GM21360 (cell line): ENCODE results near the gene ZFP64.
"Not testable (repeated sequence)": the region's sequence is repeated elsewhere in the genome, so short reads cannot be mapped to it uniquely, and the experiment has no call there.

Experiments
- ATAC-seq: cut with Tn5 transposase; IDR thresholded peaks from one replicate; pipeline ENCODE4 v1.9.1; 2021; ENCODE audit warnings: mild to moderate bottlenecking, moderate library complexity; ENCODE audit not compliant: unreplicated experiment

The ZFP64 gene

DNA sequence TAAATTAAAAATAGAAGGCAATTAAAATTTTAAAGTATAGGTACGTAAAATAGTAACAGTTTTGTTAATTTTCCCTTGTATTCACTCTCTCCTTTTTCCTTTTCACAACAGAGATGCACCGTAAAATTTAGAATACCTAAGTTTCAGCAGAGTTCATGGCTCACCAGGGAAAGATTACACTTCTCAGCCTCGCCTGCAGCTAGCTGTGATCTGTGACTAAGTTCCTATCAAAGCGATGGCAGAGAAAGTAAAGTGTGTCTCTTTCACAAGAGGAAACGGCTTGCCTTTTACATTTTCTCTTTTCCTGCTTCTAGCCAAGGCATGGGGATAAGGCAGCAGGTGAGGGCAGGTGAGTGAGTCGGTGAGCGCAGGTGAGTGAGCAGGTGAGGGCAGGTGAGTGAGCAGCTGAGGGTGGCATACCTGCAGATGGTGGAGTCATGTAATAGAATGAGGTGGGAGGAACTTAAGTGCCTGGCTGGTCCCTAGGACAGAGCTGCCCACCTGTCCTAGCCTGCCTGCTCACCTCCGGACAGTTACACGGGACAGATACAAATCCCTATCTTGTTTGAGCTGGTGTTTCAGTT lies 30.9 kb downstream of the ZFP64 start:
- ATAC-seq, result no peak

DNA sequence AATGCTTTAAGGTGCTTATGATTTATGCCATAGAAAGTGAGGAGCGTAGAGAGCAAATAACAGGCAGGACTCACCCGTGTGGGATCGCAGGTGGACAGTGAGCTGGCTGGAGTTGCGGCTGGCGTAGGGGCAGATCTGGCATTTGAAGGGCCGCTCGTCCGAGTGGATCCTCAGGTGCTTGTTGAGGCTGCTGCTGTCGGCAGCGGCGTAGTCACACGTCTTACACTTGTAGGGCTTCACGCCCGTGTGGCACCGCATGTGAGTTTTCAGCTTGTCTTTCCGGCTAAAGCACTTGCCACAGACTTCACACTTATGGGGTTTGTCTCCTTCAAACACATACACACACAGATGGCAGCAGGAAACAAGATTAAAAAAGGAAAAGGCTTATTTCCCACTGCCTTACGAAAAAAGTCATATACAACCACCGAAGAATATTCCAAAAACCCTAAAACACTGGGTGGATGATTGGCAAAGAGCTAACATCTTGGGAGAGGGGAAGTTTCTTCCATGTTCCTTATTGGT lies 31.5 kb downstream of the ZFP64 start:
- ATAC-seq, result no peak

DNA sequence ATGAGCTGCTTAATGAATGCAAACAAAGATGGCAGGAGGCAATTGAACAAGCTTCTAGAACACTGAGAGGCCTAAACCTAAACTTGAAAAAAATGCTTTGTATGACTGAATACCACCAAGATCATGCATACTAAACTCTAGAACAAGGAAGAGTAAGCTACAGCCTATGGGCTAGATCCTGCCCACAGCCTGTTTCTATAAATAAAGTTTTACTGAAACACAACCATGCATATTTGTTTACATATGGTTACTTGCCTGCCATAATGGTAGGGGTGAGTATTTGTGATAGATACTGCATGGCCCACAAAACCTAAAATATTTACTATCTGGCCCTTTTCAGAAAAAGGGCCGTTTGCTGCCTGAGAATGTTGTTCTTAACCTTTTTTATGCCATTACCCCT lies 37.0 kb downstream of the ZFP64 start:
- no peak for ATAC-seq

DNA sequence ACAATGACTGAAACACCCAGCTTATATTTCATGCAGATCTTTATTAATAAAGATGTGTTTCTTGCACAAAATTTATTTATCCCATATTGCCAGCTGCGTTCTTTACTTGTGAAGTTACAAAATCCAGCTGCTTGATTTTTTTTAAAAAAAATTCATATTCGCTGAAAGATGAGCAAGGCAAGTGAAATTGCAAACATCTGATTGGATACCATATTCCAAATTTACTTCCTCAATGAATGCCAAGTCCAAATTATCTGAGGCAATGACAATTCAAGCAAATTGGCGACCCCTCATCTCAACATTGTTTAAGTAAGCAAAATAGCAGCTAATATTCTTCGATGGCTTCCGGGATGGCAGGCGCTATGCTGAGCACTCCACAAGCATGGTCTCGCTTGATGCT lies 37.7 kb downstream of the ZFP64 start:
- ATAC-seq, result no peak

DNA sequence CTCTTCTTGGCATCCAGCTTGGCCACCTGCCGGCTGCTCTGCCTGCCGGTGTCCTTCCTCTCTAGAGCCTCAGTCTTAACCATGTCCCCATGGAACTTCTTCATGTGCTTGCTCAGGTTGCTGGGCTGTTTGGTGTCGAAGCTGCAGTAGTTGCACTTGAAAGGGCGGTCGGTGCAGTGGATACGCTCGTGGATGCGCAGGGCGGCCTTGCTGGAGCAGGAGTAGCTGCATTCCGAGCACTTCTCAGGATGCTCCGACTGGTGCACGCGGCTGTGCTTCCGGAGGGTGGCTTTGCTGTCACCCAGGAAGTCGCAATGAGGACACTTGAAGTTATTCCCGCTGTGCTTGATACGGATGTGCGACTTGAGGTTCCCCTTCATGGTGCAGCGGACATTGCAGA lies 38.7 kb downstream of the ZFP64 start:
- ATAC-seq, result no peak

DNA sequence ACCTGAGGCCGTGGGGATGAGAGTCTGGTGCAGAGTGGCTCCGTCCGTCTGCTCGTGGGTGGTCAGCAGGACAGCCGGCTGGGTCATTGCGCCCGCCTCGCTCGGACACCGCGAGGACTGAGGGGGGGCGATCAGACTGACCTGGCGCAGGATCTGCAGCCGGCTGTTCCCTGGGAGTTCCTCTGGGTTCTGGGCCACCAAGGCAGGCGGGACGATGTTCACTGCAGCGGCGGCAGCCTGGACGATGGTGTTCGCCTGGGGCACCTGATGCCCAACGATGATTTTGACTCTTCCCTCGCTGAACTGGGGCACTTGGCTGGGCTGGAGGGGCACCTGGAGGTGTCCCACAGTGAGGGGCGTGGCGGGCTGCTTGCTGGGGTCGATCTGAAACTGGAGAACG lies 39.2 kb downstream of the ZFP64 start:
- no peak for ATAC-seq

DNA sequence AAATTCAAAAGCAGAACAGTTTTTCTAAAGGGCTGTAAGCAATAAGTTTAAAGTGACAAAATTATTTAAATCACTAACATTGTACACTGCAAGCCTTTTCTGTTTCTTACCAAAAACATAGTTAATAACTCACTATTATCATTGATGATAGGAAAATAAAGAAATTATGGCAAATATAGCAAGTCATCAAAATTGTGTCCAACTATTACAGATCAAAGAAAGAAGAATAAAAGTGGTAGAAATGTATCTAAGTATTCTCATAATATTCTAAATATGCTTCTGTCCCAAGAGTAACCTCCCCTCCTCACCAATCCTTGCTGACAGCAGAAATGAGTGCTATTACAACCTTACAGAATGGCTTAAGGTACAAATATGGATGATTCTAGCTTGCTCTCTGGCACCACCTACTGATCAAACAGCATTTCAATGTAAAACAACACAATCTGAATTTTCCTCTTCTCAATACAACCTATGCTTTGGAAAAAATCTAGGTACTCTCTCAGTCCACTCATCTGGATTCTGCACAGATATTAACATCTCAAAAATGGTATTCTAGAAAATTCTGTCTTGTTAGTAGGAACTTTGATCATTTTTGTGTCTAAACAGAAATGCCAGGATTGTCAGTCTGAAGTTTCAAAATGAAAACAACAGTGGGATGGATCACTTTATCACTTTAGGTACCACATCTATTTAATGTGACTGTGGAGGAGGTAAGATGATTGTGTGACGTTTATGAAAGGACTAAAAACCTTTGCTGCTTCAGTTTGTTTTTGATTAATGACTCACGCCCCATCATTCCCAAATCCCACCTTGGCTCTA lies 40.9 kb downstream of the ZFP64 start:
- no peak for ATAC-seq

DNA sequence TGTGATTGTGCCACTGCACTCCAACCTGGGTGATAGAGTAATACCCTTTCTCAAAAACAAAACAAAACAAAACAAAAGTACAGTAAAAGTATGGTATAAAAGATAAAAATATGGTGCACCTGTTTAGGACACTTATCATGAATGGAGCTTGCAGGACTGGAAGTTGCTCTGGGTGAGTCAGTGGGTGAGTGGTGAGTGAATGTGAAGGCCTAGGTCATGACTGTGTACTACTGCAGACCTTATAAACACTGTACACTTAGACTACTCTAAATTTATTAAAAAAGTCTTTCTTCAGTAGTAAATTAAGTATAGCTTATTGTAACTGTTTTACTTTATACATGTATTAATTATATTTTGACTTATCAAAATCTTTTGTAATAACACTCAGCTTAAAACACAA lies 46.0 kb downstream of the ZFP64 start:
- ATAC-seq, result no peak

DNA sequence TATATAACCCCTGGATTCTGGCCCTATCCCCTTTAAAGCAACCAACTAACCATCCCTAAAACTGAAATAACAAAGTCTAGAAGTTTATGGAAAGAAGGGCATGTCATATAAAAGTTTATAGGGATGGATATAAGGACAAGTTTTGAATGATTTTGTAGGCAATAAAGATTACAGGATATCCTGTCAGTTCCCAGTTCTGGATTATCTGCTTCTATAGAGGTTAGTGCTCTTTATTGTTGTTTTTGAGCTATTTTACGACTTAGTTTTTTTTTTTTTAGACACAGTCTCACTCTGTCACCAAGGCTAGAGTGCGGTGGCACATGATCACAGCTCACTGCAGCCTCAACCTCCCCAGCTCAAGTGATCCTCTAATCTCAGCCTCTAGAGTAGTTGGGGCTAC lies 48.3 kb downstream of the ZFP64 start:
- ATAC-seq, result no peak

DNA sequence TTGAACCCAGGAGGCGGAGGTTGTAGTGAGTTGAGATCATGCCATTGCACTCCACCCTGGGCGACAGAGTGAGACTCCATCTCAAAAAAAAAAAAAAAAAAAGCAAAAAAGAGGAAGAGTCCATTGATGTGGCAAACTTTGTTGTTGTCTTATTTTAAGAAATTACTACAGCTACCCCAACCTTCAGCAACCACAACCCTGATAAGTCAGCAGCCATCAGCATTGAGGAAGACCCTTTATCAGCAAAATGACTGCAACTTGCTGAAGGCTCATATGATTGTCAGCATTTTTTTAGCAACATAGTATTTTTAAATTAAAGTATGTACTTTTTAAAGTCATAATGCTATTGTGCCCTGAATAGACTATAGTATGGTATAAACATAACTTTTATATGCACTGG lies 48.8 kb downstream of the ZFP64 start:
- ATAC-seq, result no peak

DNA sequence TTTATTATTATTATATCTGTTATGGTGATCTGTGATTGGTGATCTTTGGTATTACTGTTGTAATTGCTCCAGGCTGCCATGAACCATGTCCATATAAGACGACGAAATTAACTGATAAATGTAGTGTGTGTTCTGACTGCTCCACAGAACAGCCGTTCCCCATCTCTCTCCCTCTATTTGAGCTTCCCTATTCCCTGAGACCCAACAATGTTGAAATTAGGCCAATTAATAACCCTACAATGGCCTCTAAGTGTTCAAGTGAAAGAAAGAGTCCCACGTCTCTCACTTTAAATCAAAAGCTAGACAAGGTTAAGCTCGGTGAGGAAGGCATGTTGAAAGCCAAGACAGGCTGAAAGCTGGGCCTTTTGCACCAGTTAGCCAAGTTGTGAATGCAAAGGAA lies 51.6 kb downstream of the ZFP64 start:
- ATAC-seq, result no peak

DNA sequence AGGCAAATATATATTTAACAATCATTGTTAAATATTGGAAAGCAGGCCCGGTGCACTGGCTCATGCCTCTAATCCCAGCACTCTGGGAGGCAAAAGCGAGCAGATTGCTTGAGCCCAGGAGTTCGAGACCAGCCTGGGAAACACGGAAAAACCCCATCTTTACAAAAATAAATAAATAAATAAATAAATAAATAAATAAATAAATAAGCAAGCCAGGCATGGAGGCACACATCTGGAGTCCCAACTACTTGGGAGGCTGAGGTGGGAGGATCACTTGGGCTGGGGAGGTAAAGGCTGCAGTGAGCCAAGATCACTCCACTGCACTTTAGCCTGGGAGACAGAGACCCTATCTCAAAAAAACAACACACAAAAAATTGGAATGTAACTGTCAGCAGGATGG lies 53.7 kb downstream of the ZFP64 start:
- no peak for ATAC-seq

DNA sequence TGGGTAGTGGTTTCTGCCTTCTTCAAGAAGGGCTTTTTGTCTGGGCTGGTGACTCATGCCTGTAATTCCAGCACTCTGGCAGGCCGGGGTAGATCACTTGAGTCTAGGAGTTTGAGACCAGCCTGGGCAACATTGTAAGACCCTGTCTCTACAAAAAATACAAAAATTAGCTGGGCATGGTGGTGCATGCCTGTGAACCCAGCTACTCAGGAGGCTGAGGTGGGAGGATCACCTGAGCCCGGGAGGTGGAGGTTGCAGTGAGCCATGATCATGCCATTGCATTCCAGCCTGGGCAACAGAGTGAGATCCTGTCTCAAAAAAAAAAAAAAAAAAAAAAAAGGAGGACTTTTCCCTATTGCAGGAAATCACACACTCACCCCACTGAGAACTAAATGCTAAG lies 57.9 kb downstream of the ZFP64 start:
- not testable (repeated sequence) for ATAC-seq

DNA sequence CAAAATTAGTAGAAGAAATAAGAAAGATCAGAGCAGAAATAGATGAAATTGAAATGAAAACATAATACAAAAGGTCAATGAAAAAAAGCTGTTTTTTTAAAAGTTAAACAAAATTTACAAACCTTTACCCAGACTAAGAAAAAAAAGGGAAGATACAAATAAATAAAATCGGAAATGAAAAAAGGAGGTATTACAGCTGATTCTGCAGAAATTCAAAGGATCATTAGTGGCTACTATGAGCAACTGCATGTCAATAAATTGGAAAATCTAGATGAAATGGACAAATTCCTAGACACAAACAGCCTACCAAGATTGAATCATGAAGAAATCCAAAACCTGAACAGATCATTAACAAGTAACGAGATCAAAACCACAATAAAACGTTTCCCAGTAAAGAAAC lies 59.2 kb downstream of the ZFP64 start:
- ATAC-seq, result no peak

DNA sequence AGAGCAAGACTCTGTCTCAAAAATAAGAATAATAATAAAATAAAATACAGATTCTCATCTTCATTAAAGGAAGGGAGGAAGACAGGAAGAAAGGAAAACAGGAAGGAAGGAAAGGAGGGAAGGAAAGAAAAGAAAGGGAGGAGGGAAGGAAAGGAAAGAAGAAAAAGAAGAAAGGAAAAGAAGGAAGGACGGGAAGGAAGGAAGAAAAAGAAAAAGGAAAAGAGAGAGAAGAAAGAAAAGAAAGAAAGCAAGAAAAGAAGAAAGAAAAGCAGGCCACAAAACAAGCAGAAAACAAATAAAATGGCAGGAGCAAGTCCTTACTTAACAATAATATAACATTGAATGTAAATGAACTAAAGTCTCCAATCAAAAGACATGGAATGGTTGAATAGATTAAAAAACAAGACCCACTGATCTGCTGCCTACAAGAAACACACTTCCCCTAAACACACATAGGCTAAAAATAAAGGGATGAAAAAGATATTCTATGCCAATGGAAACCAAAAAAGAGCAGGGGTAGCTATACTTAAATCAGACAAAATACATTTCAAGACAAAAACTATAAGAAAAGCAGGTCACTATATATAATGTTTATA lies 60.4 kb downstream of the ZFP64 start:
- ATAC-seq, result no peak

DNA sequence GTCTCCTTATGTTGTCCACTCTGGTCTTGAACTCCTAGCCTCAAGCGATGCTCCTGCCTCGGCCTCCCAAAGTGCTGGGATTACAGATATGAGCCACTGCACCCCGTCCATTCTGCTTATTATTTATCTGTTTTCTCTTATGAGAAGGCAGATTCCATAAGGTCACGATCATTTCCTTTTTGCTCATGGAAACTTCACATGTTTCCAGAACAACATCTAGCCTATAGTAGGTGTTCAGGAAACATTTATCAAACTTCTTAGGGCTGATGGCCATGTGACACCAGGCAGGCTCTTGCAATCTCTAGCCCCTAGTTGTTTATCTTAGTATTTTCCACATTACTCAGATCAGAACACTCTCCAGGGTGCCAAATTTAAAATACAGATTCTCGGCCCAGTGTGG lies 61.2 kb downstream of the ZFP64 start:
- ATAC-seq, result no peak

DNA sequence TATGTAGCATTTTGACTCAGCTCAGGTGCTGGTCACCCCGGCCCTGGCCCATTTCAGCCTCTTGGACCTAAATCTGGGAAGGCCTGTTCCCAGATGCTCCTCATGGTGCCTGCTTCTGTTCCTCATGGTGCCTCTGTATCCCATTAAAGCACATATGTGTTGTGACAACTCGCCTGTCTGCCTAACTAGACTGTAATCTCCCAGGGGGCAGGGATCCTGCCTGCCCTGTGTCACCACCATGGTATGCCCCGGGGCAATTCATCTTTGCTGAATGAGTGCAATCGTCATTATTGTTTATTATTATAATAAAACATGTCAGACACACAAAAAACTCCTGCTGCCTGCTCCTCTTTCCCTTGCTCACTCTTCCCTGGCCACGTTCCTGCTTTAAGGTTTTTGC lies 62.0 kb downstream of the ZFP64 start:
- no peak for ATAC-seq

DNA sequence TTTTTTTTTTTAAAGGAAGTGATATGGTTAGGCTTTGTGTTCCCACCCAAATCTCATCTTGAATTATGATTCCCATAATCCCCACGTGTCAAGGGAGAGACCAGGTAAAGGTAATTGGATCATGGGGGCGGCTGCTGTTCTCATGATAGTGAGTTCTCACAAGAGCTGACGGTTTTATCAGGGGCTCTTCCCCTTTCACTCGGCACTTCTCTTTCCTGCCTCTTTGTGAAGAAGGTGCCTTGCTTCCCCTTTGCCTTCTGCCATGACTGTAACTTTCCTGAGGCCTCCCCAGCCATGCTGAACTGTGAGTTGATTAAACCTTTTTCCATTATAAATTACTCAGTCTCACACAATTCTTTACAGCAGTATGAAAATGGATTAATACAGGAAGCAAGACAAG lies 64.3 kb downstream of the ZFP64 start:
- ATAC-seq, result no peak

DNA sequence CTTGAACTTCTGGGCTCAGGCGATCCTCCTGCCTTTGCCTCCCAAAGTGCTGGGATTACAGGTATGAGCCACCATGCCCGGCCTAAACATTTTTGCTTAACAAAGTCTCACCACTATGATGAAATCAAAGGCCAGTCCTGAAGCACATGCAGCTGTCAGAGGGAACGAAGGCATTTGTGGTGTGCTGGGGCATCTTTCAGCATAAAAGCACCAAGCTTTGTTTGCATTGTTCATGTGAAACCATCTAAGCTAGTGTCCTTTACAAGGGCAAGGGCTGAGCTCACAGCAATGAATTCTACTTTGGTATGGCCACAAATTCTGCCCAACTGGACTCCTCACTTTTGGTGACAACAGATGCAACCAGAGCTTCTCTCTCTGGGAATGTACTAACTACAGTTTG lies 66.8 kb downstream of the ZFP64 start:
- no peak for ATAC-seq

DNA sequence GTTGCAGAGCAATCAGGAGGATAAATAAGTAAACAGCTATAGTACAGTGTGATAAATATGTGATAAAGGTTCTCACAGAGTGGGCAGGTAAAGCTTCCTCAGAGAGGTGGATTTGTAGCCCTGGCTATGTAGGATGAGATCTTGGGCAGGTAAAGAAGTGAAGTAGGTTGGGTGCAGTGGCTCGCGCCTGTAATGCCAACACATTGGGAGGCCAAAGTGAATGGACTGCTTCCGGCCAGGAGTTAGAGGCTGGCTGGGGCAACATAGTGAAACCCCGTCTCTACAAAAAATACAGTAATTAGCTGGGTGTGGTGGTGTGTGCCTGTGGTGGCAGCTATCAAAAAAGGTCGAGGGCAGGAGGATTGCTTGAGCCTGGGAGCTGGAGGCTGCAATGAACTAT lies 72.9 kb downstream of the ZFP64 start:
- no peak for ATAC-seq

DNA sequence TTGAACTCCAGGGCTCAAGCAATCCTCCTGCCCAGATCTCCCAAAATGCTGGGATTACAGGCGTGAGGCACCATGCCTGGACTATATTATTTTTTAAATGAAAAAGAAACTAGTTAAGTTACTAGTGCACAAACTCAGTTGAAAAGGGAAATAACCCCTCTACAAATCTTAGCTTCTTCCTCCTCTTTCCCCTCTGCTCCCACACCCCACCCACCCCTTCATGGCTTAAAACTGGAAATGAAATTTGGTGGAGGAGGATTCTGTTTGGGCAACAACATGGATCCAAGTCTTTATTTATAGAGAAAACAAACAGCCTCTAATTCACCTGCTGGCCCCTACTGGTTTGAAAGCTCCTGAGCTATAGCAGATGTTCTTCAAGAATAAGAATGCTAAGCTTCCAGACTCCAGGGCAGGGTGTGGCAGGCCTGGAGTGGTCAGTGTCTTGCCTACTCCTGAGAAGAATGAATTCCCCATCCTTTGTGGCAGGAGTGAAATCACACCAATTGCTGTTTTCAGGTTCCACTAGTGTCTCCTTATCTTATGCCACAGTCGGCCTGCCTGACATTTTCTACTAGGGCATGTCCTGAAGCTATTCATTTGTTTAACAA lies 73.5 kb downstream of the ZFP64 start:
- ATAC-seq, result no peak

DNA sequence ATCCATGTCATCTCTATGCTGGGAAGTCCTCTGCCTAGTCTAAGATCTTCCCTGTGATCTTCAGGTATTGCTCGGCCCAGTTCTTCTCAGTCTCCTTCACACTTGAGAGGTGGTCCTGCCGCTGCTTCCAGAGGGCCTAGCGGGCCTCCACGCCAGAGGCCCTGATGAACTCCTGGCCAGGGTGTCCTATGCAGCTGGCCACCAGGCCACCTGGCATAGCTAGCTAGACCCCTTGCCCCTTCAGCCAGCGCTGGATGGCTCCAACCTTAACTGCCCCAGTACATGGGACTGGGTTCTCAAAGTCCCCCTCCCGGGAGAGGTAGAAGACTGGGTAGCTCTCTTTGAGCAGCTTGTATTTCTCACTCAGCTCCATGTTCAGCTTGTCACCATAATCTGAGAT lies 81.1 kb downstream of the ZFP64 start:
- no peak for ATAC-seq
